GM12891 (cell line): ENCODE data around the gene NRXN3.

Experiments
- POLR2A ChIP-seq: IDR thresholded peaks from 2 replicates; pipeline ENCODE4 v1.6.1; 2011; ENCODE audit warnings: low read depth, low read length, control low read depth
- POLR2AphosphoS5 ChIP-seq: IDR thresholded peaks from 2 replicates; pipeline ENCODE4 v1.6.1; 2011; ENCODE audit warnings: low read depth, low read length, control low read depth
- POU2F2 ChIP-seq: IDR thresholded peaks from 2 replicates; pipeline ENCODE4 v1.6.1; 2011; ENCODE audit warnings: low read depth, mild to moderate bottlenecking, control low read depth, low read length, moderate library complexity
- SPI1 ChIP-seq: IDR thresholded peaks from 2 replicates; pipeline ENCODE4 v1.6.1; 2011; ENCODE audit warnings: low read depth, low read length, control low read depth
- TAF1 ChIP-seq: IDR thresholded peaks from 2 replicates; pipeline ENCODE4 v1.6.1; 2011; ENCODE audit warnings: low read depth, low read length, control low read depth

DNA sequence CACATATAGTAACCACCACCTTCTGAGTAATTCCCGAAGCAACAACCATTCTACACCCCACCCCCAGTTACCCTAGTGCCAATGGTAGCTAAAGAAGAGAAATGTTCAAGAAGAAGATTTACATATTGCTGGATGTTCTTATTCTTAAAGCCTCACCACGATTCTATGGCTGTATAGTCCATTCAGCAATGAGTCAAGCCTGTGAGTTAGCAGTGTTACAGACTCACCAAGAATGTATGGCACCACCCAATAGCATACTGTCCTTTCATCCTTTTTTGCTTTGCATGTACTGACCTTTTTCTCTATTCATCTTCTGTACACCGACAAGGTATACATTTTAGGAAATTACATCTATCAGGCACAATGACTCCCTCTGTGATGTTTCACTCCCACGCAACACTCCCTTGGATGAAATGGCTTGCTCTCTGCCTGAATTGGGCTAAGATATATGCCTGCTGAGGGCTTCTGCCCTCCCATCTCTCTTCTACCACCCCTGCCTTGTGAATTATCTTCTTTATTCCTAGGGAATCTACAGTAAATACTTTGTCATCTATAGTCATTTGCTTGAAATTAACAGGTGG is 1095.3 kb downstream of the NRXN3 start:
- TF ChIP-seq POLR2A = no peak
- TF ChIP-seq TAF1 = no peak
- TF ChIP-seq POU2F2 = no peak
- TF ChIP-seq POLR2AphosphoS5 = no peak
- no peak for TF ChIP-seq SPI1
